Erythroblast (primary cell): Measurements from ENCODE around the gene SNTB2.

Source experiments
- DNase-seq, 2 experiments: peaks; one replicate each; lab custom pipeline; 2025; lab: John Stamatoyannopoulos, UW
- GATA1 ChIP-seq: IDR thresholded peaks from 2 replicates; pipeline ENCODE4 v1.6.1; 2011; ENCODE audit warnings: low read depth, mild to moderate bottlenecking, control low read depth, low read length, moderate library complexity
- POLR2A ChIP-seq: IDR thresholded peaks from 2 replicates; pipeline ENCODE4 v1.6.1; 2011; ENCODE audit warnings: mild to moderate bottlenecking, low read length

Gene SNTB2

DNA sequence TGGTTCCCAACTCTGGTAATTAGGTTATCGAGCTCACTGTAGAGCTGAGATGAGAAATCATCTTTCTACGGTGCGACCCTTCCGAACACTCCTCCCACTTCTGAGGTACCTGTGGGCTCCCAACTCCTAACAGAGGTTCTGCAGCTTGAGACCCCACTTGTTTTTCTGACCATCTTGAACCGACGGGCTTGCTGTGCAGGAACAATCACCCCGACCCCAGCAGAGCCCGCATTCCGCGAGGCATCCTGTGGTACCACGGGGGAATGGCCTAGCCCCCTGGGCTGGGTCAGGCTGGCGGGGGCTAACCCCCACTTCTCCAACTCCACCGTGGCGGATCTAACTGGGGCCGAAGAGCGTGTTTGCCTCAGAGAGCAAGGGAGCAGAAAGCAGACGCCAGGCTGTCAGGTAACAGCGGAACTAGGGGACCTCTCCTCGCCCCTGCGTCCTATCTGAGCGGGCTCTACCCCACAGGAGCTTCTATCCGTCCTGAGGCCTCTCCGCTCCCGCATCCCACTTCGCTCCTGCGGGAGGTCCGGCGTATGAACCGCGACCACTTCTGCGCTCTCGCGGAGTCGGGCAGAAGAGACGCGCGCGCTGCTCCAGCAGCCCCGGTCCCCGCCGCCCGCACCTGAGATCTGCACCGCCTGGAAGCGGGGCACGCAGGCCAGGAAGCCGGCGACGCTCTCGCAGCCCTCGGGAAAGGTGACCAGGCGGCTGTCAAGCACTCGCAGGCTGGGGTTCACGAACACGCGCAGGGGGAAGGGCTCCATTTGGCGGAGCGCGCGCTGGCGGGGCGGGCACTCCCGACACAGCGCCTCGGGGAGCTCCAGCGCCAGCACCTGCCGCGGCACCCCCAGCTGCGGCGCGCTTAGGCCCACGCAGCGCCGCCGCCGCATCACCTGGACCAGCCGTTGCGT lies 142.7 kb downstream of the SNTB2 start:
- TF ChIP-seq GATA1 (no peak), POLR2A (no peak)
- peak in 1 of 2 experiments; percentile 72 for DNase-seq

DNA sequence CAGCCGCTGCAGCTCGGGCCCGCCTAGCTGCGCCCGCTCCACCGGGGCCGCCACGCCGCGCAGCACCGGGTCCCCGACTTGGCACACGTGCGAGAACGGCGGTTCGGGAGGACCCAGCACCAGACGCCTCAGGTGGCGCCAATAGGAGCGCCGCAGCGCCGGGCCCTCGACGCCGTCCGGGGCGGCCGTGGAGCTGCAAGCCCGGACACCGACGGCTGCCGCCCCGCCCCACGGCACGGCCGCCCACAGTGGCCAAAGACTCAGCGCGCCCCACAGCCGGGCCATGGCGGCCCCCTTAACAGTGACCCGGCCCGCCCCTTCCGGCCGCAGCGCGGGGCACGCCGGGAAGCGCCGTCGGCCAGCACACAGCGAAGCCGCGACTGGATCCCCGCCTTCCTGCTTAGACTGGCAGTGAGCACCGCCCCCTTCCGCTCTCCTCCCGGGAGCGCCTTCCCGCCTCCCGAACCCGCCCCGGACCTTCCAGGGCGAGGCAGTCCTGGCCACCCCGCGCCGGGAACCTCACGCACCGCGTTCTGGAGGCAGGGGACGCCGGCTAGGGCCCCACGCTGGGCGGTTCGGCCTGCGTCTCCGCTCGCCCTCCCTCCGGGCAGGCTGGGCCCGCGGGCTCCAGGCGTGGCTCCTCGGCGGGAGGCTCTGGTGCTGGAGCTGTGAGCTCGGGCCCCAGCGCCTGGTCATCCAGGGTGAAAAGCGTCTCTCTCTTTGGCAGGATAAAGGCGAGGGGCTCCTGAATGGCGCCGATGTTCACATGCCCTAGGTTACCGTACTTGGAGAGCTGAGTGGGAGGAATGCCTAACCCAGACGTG lies 143.5 kb downstream of the SNTB2 start, which contains the start of gene PDF:
TSS of gene PDF (minus strand) at position 303 of the 824 bp plus-strand sequence. CDS start at position 285, 18 bp downstream.
- TF ChIP-seq GATA1 (no peak), POLR2A (peak; percentile 85)

DNA sequence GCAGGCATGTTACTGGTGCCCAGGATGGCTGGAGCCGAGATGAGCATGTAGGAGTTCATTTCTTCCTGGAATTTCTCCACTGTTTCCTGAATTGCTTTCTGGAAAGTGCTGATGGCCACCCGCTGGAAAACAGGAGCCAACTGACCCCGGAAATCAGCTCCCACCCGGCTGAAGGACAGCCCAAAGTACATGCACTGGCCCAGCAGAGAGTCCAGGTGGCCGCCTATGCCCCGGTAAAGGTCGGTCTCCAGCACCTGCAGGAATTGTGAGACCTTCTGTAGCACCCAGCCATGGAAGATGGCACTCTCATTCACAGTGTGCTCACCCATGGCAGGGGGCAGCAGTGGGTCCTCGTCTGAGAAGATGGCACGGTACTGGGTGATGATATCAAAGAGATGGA lies 147.7 kb downstream of the SNTB2 start:
- no peak for TF ChIP-seq POLR2A
- no peak for TF ChIP-seq GATA1
- no peak for DNase-seq

More for the DNA sequence above, 143.5 kb downstream of the SNTB2 start, which contains the start of gene PDF:
- DNase-seq = peak; percentile 90 to 93

- peak in 1 of 2 experiments; percentile 37 for DNase-seq
- no peak for TF ChIP-seq GATA1
- no peak for TF ChIP-seq POLR2A
Observed at GRCh38 chr16:69338557-69339288, 151.8 kb downstream of the SNTB2 start.

DNA sequence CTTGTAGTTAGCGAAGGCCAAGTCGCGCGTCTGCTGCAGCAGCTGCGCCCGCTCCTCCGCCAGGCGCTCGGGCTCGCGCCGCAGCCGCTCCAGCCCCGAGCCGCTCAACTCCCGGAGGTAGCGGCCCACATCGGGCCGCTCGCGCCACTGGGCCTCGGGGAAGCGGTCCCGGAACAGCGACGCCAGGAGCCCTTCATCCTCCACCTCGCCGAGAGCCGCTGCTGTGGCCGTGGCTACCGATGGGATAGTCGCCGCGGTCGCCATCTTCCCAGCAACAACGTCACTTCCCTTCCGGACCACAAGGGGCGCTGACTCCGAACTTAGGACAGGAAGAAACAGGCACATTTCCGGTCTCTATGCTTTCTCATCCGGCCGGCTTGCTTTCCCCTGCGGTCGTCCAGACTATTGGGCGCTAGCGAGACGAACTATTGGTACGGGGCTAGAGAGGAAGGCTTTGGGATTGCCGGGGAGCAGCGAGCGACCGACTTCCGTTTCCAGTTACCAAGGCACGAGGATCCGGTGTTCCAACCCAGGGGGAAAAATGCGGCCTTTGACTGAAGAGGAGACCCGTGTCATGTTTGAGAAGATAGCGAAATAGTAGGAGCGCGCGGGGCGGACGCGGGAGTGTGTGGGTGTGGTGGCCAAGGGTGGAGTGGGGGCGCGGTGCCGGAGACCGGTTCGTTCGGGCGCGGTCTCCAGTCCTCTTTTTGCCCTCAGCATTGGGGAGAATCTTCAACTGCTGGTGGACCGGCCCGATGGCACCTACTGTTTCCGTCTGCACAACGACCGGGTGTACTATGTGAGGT lies 152.5 kb downstream of the SNTB2 start, which contains the start of the genes COG8 and NIP7:
TSS of gene COG8 (minus strand) at position 276 of the 806 bp plus-strand sequence. CDS start at position 264, 12 bp downstream.
TSS of gene NIP7 (plus strand) at position 484 of the 806 bp plus-strand sequence. CDS start at position 542, 58 bp downstream.
- TF ChIP-seq POLR2A (peak; percentile 95), GATA1 (no peak)
- DNase-seq = peak; percentile 97 to 98

DNA sequence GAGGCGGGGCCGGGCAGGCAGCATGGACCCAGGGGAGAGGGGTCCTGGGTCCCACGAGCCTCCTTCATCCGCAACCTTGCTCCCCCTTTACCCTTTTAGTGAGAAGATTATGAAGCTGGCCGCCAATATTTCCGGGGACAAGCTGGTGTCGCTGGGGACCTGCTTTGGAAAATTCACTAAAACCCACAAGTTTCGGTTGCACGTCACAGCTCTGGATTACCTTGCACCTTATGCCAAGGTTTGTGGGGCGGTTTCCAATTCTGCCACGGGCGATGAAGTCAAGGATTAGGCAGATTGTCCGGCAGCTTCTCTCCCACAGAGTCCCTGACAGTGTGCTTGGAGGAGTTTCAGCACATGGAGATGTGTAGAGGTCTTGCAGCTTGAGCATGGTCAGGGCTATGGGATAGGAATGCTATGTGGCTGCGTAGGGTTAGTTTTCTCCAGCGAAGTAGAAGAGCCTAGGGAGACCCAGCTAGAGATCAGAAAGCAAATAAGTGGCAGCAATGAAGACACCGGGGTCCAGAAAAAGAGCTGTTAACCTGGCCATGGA lies 153.2 kb downstream of the SNTB2 start:
- peak; percentile 38 to 57 for DNase-seq
- TF ChIP-seq GATA1 (no peak), POLR2A (no peak)

DNA sequence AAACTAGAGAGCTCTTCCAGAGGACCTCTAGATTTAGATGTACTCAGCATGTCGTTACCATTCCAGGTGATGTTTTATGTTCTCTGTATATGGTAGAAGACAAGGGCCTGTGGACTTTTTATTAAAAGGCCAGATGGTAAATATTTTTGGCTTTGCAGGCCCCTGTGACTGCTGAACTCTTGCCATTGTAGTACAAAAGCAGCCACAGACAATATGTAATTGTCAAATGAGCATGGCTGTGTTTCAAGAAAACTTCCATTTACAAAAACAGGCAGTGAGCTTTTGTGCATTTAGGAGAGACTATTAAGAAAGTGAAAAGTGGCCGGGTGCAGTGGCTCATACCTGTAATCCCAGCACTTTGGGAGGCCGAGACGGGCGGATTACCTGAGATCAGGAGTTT lies 157.2 kb downstream of the SNTB2 start:
- TF ChIP-seq GATA1 (no peak), POLR2A (no peak)
- DNase-seq = no peak

DNA sequence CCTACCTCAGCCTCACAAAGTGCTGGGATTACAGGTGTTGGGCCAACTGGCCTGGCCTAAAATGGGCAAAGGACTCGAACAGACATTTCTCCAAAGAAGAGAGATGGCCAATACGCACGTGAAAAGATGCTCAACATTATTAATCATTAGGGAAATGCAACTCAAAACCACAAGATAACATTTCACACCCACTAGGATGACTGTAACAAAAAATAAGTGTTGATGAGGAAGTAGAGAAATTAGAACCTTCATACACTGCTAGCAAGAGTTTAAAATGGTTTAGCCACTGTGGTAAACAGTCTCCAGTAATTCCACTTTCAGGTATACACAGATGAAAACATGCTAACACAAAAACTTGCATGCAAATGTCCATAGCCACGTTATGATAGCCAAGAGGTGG lies 159.0 kb downstream of the SNTB2 start:
- TF ChIP-seq GATA1 = no peak
- no peak for DNase-seq

DNA sequence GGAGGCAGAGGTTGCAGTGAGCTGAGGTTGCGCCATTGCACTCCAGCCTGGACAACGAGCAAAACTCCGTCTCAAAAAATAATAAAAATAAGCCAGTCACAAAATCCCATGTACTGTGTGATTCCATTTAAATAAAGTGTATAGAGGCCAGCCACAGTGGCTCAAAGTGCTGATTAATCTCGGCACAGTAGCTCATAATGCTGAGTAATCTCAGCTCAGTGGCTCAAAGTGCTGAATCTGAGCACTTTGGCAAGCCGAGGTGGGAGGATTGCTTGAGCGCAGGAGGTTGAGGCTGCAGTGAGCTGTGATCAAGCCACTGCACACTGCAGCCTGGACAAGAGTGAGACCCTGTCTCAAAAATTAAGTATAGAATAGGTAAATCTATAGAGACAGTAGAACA lies 159.7 kb downstream of the SNTB2 start:
- no peak for TF ChIP-seq GATA1
- TF ChIP-seq POLR2A = no peak
- peak in 1 of 2 experiments; percentile 20 for DNase-seq

- no peak for DNase-seq
- TF ChIP-seq GATA1 (no peak), POLR2A (no peak)
Observed at GRCh38 chr16:69348222-69348621, 161.3 kb downstream of the SNTB2 start.

DNA sequence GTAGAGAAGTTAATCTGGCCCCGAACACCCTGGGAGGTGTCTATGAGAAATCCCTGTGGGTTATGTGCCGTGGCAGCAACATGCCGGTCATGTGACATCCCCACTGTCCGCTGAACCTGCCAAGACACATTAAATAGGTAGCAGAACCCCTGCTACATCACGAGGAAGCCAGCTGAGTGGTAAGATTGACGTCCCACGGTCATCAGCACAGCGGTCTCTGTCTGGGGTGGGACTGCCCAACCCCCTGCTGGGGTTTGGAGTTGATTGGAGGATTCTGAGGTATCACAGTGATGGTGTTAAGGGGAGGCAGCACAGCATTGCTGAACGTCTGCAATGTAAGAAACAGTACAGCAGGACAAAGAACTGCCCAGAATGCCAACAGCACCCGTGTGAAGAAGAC lies 162.6 kb downstream of the SNTB2 start:
- no peak for DNase-seq
- TF ChIP-seq POLR2A (no peak), GATA1 (no peak)

DNA sequence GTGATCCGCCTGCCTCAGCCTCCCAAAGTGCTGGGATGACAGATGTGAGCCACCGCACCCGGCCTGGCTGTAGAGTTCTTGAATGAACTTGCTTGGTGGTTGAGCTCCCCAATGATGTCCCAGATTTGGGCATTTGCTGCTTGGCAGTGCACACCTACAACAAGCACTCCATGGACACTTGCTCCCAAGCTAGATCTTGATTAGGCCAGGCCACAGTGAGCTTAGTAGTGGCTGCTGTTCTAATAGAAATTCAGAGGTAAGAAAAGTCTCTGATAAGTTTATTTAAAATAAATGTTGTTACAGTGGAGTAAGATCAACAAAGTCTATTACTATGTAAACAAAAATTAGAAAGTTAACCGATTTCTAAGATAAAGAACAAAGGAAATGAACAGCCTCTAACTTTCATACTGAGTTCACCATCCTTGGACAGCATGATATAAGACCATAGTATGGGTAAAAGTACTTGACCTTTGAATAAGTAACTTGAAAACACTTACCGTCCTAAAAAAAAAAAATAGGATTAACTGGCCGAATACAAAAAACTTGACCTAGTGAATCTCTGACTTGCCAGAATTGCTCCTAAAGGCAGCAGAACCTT lies 163.7 kb downstream of the SNTB2 start:
- TF ChIP-seq GATA1 (no peak), POLR2A (no peak)
- DNase-seq = no peak
